GM19452 (cell line): ENCODE results near the gene ZCCHC7.
"Not testable (repeated sequence)": the region's sequence is repeated elsewhere in the genome, so short reads cannot be mapped to it uniquely, and the experiment has no call there.

Source experiments
- ATAC-seq: cut with Tn5 transposase; IDR thresholded peaks from one replicate; pipeline ENCODE4 v1.9.1; 2021; ENCODE audit not compliant: unreplicated experiment

ZCCHC7 gene

DNA sequence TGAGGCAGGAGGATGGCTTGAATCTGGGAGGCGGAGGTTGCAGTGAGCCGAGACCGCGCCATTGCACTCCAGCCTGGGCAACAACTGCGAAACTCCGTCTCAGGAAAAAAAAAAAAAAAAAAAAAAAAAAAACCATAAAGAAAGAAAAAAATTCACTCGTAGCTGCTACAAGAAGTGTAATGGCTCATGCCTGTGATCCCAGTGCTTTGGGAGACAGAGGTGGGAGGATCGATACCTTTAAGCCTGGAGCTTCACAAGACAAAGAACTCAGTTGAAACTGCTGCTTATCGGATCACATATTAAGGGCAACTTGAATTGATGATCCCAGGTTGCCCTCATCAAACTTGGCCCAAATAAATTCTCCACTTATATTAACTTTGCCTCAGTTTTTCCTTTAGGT, 1.0 kb upstream of the ZCCHC7 start:
- no peak for ATAC-seq

DNA sequence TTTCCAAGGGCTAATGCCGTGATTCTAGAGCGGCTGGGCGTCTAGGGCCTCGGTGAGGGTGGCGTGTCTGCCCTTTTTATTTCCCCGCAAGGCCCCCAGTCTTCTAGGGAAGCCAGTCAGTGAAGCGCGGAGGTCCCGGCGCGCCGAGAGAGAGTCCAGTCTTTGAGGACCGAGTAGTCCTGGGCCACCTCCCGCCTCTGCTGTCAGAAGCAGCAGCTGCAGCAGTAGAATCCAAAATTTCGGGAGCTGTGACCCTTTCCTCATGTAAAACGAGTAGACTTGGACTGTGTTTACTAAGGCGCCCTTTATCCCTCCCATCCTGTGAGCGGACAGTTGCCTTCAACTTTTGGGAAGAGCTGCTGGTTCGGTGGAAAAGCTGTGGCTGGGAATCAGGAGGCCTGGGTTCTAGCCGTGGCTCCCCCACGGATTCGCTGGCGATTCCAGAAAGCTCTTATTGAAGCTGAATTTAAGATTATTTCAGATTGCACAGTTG, 515 bp downstream of the ZCCHC7 start:
- peak; percentile 16 for ATAC-seq

DNA sequence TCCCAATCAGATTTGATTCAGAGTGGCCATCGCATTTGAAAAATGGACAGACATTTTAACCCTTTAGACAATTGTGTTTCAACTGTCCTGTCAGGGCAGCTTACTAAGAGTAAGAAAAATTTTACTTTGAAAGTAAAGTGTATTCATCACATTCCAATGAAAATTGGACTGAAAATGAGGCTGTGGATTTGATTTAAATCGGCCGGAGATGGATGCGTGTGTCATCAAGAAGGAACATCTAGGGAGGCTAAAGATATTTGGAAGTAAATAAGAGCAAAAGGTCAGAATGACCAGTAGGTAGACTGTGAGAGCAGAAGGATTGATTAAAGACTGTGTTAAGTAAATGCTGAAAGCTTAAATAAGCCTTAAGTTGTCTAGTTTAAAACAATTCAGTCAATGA, 1.5 kb downstream of the ZCCHC7 start:
- ATAC-seq = no peak

DNA sequence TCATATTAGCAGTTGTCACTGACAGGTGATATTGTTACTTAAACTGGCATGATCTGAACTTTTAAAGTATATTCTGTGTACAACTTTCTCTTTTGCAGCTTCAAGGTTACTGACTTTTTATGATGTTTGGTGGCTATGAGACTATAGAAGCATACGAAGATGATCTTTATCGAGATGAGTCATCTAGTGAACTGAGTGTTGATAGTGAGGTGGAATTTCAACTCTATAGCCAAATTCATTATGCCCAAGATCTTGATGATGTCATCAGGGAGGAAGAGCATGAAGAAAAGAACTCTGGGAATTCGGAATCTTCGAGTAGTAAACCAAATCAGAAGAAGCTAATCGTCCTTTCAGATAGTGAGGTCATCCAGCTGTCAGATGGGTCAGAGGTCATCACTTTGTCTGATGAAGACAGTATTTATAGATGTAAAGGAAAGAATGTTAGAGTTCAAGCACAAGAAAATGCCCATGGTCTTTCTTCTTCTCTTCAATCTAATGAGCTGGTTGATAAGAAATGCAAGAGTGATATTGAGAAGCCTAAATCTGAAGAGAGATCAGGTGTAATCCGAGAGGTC, 5.9 kb downstream of the ZCCHC7 start:
- ATAC-seq = no peak

DNA sequence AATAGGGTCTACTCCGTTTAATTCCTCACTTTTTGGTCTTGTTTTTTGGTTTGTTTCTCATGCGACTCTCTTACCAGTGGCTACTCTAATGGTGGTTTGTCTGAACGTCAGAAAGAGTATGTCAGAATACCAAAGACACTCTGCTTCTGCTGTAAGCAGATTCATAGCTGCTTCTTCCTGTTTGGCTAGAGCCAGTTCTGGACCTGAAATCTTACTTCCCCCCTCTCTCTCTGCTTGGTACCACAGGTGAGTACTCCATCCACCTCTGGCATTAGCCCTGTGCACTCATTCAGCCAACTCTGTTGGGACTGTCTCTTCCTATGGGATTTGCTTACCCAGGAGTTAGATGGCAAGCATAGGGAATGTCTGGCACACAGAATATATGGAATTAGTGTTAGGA, 6.6 kb downstream of the ZCCHC7 start:
- ATAC-seq = no peak

DNA sequence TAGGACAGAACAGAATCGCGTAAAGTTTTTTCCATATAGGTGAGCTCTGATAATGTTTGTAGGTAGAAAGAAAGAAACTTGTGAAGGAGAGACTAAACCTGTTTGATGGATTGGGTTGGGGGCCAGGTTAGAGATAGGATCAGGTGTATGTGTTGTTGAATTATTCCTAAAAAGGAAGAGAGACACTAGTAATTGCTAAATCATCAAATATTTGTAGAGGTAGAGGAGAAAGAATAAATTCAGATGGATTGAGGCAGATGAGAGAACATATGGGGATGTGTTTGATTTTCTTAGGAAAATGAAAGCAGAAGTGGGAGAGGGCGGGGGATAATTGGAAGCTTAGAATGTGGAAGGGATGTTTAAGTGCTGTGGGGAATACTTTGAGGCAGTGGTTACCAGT, 7.7 kb downstream of the ZCCHC7 start:
- ATAC-seq = no peak

DNA sequence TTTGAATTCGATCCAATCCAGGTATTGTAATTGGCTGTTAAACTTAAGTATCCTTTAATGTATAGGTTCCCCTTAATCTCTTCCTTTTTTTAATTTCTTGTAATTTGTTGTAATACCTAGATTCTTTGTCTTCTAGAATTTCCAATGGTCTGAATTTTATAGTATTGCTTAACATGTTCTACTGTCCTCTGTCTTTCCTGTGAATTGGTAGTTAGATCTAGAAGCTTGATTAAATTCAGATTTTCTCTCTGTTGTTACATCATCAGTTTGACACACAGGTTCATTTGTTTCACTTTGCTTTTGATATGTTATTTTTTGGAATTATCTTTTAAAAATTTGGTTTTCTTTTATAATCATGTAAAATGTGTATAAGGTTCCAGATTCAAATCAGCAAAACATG, 13.8 kb downstream of the ZCCHC7 start:
- no peak for ATAC-seq

DNA sequence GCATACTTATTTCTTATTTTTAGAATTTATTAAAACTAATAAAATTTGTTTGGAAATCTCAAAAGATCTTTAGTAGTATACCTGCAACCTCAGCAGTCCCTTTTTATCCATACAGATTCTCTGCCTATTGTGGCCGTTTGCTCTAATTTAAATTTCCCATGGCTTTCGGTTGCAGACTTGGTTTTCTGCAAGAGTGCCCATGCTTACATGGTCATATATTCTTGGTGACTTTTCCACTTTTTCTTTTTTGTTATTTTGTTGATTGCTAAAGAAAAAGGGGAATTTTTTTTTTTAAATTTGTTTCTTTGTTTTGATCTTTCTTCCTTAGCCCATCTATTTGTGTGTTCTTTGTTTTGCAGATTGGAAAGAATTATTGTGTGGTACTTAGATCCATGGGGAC, 20.6 kb downstream of the ZCCHC7 start:
- ATAC-seq = no peak

DNA sequence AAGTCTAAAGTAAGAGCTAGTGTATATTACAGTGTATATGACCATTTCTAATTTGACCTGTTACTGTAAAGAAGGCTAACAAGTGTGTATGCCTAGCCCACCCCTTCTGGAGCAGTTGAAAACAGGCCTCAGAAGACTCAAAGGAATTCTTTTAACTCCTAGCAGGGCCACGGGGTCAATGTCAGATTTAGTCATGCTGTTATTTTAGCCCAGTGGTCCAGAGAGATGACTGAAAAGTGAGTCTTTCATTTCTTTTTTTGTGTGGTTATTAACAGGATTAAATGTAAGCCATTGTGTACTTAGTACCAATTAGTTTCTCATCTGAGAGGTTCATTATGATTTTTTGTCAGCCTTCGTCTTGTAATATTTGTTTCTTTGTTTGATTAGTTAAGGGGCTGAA, 24.4 kb downstream of the ZCCHC7 start:
- ATAC-seq = peak; percentile 56

DNA sequence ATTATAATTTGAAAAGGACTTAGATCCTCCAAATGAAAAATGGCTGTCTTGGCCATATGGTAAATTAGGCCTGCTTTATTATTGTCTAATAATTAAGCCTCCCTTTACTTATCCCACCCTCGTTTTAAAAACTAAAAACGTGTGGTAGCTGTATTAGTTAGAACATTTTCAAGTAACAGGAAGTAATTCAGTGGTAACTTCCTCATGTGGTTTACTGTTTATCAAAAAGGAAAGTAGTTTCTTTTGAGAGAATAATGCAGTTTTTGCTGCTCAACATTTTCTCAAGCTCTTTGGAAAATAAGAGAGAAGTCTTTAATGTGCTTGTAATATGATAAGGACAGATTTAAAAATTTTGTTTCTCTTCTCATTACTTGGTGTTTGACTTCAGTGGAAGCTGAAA, 26.0 kb downstream of the ZCCHC7 start:
- no peak for ATAC-seq

DNA sequence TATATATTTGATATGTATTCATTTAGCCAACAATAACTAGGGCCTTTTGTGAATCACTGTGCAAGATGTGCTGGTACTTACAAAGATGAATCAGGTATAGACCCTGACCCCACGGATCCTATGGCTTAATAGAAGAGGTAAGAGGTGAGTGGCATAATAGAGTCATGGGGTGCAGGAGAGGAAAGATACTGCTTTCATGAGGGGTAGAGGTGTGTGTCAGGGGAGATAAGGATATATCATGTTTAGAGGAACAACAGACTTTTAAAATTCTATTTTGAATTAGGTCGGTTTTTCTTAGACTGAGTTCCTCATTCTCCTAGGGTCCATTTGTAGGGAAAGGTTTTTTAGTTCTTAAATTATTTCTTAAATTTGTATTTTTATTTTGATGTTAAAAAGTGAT, 27.8 kb downstream of the ZCCHC7 start:
- no peak for ATAC-seq

DNA sequence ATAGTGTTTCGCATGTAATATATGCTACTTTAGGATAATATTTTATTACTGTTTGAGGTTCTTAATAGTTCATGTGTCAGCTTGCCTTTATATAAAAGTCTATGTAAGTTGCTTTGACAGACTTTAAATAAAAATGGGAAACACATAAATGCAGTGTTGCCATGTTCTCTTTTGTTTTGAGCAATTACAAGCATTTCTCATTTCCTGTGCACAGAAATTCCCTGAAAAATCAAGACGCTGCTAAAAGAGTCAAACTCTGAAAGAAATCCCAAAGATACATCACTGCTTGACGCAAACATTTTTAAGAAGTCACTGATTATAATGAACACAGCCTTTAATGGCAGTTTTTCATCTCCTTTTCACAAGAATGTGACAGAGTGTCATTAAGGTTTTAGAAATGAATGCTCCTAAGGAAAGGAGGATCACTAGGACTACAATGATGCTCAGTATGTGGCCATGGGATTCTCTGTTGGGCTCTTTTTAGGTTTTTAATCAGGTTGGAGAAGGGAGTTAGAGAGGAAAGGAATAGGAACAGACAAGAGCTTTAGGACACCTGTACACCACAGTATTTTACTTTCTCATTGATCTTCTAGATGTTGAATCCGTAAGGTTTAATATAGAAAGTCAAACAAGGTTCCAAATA, 29.4 kb downstream of the ZCCHC7 start:
- ATAC-seq = no peak

DNA sequence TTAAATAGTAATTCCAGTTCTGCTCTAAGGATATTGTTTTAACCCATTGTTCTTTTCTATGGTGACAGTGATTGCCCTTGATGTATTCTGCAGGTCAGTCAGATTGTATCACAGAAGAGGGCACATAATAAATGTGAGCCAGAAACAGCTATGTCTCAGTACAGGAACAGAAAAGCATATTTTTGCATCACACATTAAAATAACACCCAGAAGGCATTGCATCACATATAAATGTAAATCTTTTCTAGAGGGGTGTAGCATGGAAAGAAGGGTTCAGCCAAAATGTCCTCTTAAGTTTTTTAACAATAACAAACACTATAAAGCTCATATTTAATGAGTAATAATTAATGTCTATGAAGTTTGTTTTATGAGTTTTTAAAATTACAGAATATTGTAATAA, 30.0 kb downstream of the ZCCHC7 start:
- ATAC-seq = no peak

DNA sequence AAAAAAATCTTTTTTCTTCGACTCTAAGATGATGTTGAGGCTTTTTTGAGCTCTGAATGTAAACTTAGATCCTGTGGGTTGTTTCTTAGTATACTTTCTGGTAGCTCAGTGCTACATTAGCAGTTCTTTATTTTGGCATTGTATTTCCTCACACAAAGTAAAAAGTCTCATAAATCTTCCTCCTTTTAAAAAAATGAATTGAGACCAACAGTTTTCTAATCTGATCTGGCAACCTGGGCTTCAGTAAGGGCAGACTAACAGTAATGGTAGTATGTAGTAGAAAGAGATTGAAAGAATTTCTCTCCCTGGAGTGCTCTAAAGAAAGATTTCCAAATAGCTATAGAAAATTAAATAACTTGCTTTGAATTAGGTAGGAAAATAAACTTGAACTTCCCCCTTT, 31.4 kb downstream of the ZCCHC7 start:
- ATAC-seq = no peak

DNA sequence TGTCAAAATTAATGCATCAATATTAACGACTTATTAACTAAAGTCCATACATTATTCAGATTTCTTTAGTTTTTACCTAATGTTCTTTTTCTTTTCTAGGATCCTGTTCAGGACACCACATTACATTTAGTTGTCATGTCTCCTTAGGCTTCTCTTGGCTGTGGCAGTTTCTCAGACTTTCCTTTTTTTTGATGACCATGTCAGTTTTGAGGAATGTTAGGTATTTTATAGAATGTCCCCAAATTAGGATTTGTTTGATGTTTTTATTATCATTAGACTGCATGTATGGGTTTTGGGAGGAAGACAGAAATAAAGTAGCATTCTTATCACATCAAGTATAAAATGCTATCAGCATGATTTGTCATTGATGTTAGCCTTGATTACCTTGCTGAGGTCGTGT, 32.0 kb downstream of the ZCCHC7 start:
- no peak for ATAC-seq

DNA sequence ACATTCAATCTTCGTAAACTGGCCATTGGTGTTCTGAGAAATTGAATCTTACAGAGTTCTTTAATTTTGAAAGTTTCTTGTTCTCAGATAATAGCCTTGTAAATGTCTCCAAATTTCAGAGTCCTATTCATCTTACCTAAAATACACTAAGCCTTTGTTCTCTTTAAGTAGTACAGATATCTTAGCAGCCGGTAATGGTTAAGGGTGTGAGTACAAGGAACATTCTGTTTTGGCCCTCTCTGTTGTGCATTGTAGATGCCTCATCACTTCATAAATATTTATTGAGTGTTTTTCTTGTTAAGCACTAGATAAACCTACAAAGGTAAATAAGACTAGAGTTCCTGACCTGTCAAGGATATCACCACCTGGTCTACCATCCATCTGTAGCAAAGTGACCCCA, 35.2 kb downstream of the ZCCHC7 start:
- ATAC-seq = no peak

DNA sequence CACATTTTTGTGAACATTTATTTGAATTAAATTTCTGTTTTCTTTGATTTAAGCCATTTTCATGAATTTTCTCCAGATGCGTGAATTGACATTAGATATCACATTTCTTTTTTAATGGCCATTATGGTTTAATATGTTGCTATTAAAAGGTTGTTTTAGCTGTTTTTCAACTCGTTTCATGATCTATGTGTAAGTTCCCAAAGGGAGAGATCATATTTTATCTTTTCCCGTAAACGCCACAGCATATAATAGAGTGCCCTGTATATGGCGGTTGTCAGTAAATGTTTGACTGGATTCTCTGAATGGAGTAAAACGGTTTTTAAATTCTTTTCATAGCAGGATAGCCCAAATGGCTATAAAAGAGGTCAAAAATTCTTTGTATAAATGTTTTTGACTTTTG, 35.8 kb downstream of the ZCCHC7 start:
- ATAC-seq = no peak

DNA sequence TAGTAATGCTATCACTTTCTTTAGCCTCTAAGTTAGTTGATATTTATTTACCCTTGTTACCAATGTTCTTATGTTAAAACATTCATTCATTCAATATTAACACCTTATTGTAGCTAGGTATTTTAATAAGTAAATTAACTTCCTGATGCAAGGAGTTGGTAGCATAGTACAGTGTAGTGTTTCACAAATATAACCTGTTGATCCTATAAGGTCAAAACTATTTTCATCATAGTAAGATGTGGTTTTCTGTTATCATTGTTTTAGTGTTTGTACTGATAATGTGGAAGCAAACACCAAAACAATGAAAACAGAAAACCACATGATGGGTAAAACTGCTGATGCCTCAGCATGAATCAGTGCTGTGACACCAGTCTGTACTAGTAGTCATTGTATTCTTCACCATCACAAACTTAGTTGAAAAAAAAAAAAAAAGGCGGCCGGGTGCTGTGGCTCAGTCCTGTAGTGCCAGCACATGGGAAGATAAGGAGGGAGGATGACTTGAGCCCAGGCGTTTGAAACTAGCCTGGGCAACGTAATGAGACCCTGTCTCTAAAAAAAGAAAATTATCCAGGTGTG, 36.5 kb downstream of the ZCCHC7 start:
- no peak for ATAC-seq

DNA sequence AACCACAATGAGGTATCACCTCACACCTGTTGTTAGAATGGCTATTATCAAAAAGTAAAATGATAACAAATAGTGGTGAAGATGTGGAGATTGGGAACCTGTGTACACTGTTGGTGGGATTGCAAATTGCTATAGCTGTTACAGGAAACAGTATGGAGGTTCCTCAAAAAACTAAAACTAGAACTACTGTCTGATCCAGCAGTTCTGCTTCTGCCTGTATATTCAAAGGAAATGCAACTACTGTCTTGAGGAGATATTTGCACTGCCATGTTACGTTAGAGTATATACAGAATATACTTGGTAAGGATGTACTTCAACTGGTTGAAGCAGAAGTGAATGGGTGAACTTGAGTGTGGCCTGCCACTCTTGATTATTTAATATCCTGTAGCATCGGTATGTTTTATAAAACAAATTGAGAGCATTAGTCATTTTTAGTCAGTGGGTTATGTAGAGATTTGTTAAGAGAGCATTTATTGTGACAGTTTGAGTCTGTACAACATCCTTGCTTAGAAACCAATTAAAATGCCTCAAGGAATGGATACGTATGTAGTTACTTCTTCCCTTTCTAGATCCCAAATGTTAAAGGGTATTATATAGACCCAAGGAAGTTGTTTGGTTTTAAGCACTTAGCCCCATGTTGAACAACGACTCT, 37.5 kb downstream of the ZCCHC7 start:
- ATAC-seq = no peak

DNA sequence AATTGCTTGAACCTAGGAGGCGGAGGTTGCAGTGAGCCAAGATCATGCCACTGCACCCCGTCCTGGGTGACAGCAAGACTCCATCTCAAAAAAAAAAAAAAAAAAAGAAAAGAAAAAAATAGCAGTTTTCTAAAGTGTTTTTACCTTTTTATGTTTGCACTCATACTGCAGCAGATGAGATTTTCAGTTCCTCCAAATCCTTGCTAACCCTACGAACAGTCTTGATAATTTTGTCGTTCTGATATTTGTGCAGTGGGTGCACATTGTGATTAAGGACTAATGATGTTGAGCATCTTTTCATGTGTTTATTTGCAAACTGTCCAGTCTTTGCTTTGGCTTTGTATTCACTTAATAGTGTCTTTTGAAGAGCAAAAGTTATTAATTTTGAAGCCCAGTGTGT, 42.9 kb downstream of the ZCCHC7 start:
- no peak for ATAC-seq

DNA sequence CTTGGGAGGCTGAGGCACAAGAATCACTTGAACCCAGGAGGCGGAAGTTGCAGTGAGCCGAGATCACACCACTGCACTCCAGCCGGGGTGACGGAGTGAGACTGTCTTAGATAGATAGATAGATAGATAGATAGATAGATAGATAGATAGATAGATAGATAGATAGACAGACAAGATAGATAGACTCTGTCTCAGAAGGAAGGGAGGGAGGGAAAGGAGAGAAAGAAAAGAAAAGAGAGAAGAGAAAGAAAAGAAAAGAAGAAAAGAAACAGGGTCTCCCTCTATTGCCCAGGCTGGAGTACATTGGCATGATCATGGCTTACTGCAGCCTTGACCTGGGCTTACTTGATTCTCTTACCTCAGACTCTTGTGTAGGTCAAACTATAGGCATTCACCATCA, 44.0 kb downstream of the ZCCHC7 start:
- ATAC-seq = not testable (repeated sequence)

DNA sequence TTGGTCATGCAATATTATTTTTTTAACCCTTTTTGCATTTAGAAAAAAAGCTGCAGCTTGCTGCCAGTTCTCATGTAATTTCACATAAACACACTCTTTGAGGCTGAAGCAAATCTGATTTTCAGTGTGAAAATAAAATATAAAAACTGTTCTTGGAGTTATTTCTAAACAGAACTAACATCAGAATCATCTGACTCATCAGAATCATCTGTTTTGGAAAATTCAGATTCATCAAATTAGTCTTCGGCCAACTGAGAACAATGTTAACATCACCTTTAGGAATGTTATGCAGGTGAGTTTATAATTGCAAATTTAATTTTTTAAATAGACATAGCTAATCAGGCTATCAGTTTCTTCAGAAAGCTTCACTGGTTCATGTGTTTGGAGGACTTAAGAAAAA, 45.3 kb downstream of the ZCCHC7 start:
- no peak for ATAC-seq
